ENCODE data around the gene INSIG2.
A peak's percentile ranks its signal among the peaks of the same experiment; 100 is the strongest.
"Not testable (repeated sequence)": the region's sequence is repeated elsewhere in the genome, so short reads cannot be mapped to it uniquely, and the experiment has no call there.

INSIG2 gene

DNA sequence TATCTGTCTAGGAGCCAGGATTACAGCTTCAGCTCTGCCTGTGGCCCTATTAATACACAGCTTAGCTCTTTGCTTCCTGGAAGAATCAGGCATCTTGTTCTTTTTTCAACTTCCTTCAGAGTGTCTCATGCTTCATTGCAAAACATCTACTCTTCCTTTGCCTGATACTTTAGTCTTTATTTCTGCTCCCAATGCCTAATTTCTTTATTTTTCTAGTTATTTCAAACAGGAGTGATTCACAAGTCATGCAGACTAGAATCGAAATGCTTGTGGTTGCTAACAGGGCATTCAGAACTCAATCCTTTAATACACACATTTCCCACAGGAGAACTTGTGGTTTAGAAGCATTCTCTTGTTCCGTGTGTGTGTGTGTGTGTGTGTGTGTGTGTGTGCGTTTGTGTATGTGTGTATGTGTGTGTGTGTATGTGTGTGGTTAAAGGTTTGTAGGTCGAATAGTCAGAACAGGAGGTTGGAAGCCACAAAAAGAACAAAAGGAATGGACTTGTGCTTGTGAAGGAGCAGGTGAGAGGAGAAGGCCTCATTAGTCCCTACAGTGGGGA is 28.3 kb upstream of the INSIG2 start:
- no peak for DNase-seq (ENCODE audit: low spot score)

DNA sequence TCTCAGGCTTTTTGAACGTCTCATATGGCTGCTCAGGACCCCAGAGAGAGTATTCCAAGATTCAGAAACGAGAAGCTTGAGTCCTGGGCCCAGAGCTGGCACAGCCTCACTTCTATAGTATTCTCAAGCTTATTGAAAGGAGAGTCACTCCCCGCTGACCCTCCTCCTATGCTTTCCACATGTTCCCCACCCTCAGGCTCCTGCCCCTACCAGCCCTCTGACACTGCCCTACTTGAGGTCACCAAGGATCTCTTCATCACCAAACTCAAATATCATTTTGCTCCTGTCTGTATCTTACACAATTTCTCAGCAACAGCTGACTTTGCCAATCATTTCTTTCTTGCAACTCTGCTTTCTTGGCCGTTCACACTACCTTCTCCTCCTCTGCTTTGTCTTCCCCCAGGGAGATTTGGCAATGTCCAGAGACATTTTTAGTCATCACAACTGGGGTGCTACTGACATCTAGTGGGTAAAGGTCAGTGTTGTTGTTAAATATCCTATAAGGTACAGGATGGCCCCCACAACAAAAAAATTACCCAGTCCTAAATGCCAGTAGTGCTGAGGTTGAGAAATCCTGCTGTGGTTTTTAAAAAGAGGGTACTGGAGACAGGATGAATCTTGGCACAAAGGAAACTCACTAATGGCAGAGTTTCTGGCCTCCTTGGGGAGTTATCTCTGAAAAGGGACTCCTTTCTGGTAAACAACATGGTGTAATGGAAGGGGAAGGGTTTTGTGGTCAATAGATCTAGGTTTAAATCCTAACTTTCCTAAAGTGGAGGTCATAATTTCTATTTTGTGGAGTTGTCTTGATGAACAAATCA is 26.9 kb upstream of the INSIG2 start:
- DNase-seq (ENCODE audit: low spot score), result peak; percentile 3

DNA sequence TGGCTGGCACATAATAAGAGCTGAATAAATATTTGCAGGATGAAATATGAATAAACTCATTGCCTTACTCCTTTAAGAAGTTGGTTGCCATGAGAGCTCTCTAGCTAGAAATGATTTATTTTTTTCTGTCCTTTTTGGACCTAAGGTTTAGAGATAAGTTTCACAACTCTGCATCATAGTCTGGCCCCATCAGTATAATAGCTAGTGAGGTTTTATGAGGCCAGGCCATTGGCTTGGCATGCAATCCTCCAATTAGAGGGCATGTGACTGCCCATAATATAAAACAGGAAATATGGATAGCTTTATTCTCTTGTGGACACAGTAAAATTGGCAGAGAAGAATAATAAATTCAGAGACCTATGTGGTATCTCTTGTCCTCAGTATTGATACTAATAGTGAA is 26.2 kb upstream of the INSIG2 start:
- DNase-seq (ENCODE audit: low spot score), result no peak

DNA sequence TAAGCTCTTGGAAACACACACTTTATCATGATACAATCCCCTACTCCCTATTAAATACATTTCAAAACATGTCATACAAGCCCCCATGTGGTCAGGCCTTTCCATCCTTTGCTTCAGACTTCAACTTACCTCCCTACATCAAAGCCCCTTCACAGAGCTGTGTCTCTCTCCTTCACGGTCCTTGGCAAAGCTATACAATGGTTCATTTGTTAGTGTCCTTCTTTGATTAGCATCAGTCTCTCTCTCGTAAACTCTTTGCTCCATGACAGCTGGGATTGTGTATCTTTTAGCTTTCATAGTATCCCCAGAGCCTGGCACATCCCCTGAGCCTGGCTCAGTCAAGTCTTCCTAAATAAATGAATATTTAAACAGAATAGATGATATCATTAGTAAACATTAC is 25.6 kb upstream of the INSIG2 start:
- no peak for DNase-seq (ENCODE audit: low spot score)

DNA sequence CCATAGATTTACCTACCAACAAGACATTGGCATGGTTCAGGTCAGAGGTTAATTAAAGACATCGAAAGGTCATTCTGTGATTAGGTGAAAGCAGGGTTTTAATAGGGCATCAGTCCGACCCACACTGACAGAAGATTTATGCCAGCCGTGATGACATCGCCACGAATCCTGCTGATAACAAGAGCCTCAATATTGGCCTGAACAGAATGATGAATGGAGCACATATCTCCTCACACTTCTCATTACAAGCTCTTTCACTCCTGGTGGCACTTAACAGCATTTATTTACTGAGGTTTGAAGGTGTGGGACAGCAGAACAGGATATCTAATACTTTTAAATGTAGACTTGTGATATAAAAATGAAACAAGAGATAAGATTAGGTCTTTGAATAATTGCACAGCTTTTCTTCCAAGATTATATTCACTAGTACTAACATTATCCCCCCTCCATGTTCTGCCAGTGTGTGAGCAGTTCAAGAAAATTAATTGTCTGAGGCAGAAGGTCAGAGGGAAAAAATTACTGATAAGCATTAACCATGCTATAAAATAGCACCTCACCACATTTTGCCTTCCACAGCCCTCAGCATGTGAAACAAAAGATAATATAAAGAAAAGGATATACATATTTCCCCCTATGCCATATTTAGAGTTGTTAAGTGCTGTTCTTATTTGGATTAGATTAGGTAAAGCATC is 23.1 kb upstream of the INSIG2 start:
- no peak for DNase-seq (ENCODE audit: low spot score)

DNA sequence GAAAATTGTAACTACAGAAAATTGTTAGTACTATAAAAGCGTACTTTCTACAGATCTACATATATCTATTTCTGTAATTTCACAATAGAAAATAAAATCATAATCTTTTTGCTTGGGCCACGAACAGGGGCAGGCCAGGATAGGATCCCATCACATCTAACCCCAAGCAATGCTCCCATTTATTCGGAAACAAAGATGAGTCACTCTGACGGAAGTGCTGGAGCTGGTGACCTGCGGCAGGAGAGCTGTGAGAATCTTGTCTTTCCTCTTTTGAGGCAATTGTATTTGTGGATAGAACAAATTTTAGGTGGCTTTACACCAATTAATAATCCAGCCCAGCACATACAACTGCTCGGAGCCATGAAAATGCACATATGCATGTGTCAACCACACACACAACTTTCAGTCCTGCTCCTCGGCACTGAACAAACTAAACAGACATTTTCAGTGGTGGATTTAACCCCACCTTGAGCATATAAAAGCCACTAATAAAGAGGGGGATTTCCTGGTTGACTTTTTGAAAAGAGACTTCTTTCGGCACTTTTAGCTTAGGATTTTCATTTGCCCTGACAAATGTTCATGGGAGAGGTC is 22.3 kb upstream of the INSIG2 start:
- DNase-seq (ENCODE audit: low spot score), result no peak

DNA sequence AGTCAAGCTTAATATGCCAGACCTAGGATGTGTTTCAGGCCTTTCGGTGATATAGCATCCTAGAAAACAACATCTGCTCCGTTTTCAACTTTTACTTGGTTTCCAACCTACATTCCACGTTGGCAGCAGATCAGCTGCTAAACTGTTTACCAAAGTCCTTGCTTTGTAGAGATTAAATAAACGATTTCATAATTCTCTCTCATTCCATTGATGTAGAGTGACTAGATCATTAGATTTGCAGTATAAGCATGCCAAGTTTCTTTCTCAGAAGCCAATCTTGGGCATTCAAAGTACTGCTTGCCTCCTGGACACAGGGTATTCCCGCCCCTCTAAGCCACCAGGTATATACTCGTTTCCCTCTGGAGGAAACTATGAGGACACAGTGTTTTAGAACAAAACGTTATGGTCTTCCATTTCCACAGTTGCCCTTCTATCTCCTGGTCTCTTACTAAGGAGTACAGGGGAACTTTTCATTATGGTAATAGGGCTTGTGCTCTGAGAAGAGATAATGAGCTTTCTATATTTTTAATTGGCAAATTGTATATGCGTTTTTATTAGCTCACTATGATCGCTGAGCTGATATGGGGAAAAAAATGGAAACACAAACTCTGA is 10.5 kb upstream of the INSIG2 start:
- no peak for DNase-seq (ENCODE audit: low spot score)

DNA sequence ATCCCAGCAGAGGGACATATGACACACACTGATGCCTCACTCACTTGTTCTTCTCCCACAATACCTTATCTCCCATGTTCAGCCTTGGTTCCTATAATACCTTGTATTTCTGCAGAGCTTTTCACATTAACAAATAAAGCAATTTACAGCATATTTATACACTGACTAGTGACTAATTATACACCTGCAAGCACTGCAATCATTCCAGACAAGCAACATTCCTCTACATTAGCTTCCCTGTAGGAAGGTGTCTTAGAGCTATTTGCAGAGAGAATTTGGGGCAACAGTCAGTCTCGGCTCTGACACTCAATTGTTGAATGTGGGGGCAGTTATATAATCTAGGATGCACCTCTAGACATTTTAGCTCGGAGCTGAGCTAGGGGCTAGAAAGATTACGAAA is 9.5 kb upstream of the INSIG2 start:
- DNase-seq (ENCODE audit: low spot score), result no peak

DNA sequence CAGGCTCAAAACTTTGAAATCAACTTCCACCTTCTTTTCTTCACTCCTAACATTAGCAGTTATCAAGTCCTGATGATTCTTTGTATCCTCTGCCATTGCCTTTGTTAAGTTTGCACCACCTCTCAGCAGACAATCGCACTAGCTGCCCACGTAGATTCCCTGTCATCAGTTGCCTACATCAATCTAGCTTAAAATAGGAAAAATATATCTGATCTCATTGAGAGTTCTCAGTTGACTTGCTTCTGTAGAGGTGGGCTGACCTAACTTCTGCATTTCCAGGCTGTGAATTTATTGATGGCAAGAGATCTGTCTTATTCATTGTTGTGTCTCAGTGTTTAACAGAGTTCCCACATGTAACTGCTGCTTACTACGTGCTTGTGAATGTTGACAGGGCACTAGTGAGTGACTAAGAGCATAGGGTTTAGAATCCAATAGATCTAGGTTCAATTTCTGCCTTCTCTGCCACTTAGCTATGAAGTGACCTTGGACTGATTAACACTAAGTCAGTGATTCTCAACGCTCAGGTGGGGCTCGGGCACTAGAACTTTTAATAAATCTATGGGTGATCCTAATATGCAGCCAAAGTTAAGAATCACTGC is 3.7 kb upstream of the INSIG2 start:
- DNase-seq (ENCODE audit: low spot score), result no peak

DNA sequence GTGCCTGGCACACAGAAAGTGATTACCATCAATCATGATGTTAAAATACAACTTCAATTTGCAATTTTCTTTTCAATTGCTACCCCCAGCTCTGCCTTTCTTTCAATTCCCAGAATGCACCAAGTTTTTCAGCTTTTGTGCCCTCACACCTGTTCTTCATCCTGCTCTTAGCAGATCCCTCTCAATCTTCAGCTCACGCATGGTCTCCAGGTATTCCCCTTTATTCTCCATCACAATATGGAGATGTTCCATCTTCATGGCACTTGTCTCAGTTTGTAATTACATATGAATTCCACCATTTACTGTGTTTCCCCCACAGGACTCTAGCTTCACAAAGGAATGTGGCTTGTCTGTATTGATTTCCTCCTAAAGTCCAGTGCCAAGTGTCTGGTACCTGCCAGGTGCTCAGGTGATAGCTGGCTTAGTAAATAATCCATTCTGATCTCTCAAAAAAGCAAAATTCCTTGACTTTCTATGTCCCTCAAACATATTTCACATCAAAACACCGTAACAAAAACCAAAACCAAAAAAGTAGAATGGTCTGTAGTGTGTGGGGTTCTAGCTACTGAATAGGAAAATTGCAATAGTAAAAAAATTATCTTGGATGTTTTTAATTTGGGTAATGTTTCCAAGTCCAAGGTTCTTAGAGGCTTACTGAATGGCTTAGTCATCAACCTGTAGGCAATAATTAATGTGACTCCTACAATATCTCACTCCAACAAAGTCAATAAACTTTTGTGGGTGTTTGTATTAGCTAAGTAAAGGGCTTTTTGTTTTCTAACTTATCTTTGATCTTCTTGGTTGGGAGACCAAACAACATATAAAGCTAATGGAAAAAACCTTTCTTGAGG is 2.9 kb upstream of the INSIG2 start:
- no peak for DNase-seq (ENCODE audit: low spot score)

DNA sequence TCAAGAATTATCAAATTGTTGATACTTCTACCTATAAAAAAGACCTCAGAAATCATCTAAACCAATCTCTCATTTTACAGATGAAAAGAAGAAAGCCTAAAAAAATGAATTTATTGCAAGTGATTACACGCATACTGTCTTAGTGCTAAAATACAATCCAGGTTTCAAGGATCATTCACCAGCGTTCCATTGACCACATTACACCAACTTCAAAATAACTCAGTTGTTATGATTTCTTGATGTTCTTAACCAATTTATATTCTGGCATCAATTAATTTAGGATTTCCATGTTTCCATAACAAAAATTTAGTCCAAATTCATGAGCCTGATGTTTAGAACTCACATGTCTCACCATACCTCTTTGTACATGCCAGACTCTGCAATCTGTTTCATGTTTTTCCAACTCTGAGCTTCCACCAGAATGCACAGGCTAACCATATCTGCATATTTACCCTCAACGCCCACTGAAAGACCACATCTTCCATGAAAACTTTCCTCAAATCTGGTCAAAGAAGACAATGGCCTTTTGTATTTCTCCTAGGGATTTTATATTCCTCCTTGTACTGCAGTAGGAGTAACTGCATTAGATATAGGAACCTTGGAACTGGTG is 2.1 kb upstream of the INSIG2 start:
- DNase-seq (ENCODE audit: low spot score), result no peak

DNA sequence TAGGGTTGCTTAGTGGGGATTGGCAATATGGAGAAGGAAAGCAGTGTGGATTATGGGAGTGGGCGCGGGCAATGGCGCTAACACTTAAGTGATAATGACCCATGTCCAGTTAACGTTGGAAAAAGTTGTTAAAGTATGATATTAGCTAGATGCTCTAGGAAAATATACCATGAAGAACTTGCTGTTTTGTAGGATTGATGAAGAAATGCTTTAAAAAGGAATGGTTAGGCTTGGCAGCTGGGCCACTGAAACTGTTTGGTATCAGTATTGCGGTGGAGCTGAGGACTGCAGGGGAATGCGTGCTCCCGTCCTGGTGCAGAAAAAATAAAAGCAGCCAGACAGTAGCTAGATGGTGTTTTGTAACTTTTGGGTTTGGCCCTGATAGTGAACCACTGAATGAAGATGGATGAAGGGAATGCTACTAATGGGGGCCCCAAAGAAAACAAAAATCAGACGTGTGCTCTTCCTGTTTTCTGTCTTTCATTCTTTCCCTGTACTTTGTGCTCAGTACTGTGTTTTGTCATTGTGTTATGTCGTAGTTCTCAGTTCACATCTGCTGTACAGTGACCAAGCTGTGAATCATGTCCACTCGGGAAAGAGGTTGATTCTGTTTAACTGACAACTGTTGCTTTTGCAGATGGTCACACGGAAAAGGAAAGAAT is 999 bp downstream of the INSIG2 start:
- peak; percentile 9 for DNase-seq (ENCODE audit: low spot score)

DNA sequence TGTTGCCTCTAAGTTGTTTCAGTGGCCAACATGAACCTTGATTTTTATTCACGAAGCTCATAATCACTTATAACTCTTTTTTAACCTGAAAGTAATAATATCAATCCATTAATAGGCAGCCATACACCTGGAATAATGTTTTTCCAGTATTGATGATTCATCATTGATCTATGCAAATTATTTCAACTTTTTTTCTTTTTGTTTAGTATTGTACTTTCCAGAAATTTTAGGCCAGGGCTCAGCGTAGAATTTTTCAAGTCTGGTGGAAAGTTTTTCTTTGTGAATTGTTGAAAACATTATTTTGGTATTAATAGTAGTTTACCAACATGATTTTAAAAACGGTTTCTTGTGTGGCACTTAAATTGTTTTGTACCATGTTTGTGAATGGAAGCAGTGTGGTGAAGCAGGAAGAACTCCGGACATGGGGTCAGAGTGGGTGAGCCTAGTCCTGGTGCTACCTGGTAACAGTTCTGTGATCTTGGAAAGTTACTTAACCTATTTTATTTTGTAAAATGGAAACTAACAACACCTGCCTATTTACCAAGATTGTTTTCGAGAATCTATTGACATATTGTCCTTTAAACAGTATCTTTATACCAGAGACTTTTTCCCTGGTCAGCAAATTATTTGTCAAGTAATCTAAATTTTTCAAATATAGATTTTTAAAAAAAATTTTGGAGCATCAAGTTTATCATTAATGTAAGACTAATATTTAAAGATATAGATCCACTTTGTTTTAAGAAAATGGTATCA is 2.3 kb downstream of the INSIG2 start:
- DNase-seq (ENCODE audit: low spot score), result no peak

DNA sequence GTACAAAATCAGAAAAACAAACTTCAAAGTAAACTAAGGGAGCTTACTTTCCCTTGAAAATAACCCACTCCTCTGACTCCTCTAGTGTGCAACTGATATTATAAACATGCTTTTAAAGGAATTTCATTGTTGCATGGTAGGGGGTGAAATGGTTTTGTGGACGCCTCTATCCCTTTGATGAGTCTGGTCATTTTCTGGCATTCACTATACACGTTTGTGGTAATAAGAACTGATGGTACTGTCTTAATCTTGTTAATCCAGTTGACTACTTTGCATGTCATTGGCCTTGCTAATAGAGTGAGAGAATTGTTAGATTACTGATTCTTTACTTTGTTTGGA is 2.8 kb downstream of the INSIG2 start:
- no peak for DNase-seq (ENCODE audit: low spot score)

DNA sequence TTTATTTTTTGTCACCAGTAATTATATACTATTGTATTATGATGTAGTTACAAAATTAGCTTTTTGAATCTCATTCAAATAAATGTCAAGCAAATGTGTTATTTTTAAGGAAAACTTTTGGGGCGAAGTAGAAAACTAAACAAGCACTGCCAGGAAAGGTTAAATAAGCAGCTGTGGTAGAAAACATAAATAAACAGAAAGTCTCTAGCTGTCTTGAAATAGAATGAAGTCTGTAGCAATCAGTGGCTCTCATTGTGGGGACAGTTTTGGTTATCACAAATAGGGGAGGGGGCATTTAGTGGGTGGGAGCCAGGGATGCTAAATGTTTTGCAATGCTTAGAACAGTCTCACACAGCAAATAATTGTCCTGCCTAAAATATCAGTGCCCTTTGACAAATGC is 3.4 kb downstream of the INSIG2 start:
- DNase-seq (ENCODE audit: low spot score), result no peak

DNA sequence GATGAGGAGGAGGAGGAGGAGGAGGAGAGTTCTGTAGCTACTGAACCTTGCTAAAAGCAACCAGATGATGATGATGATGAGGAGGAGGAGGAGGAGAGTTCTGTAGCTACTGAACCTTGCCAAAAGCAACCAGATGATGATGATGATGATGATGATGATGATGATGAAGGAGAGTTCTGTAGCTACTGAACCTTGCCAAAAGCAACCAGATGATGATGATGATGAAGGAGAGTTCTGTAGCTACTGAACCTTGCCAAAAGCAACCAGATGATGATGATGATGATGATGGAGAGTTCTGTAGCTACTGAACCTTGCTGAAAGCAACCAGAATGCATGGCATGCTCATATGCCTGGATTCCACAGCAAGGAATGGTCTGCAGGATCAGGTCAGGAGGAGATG is 5.8 kb downstream of the INSIG2 start:
- not testable (repeated sequence) for DNase-seq (ENCODE audit: low spot score)

DNA sequence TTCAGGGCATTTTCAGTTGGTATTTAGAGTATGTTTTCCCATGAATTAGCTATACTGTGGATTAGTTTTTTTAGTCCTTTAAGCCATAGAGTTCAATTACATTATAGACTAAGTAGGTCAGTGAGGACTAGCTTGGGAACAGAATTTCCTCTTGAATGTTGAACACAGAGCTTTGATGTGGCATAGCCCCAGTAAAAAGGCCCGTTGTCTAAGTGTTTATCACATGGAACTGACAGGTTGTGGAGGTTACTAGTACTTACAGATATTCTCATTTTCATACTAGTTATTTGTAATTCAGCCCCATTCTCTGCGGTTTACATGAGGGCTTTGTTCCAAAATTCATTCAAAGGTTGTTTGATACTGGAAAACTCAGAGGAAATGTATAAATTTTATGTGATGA is 6.2 kb downstream of the INSIG2 start:
- DNase-seq (ENCODE audit: low spot score), result peak; percentile 6

DNA sequence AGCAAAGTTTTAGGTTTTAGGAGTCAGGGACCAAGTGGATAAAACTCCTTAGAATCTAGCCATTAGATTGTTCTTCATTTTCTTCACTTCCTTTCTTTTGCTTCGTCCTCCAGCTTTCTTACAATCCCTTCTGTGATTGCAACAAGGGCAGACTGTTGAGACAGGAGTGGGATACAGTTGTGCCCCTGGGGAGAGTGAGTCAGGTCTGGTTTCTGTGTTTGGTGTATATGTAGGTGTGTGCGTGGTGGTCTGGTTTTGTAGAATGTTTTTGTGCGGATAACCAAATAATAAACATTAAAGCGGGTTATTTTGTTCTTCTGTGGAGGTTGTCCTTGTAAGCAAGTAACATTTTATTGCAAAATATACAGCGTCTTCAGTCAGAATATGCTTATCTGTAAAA is 7.3 kb downstream of the INSIG2 start:
- peak; percentile 6 for DNase-seq (ENCODE audit: low spot score)

DNA sequence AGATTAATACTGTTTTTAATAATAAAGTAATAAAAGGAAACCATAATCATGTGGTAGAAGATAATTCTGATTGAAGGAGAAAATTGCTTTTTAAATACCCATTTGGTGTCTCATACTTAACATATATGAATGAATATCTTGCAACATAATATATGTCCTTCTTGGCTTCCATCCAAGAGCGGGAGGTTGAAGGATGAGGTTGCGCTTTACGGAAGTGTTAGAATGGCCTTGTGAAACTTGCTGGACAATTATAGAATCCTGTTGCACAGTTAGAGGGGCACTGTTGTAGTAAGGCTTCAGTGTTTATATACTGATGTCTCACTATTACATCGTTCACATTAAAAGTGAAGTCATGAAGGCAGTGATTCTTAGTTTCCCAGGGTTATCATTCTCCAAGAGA is 9.4 kb downstream of the INSIG2 start:
- DNase-seq (ENCODE audit: low spot score), result no peak

Data from SK-N-DZ (cell line).